GM12873 (cell line): ENCODE measurements around the gene VARS1.

Experiments used
- CTCF ChIP-seq: IDR thresholded peaks from 2 replicates; pipeline ENCODE4 v1.5.1; 2012; ENCODE audit warnings: low read depth, mild to moderate bottlenecking, moderate library complexity, low read length, control low read depth; ENCODE audit not compliant: insufficient read depth; ENCODE audit errors: missing control alignments

Gene VARS1

GRCh38 chr6:31782126-31782855 lies 13.3 kb downstream of the VARS1 start:
- TF ChIP-seq CTCF: no peak

GRCh38 chr6:31781244-31782125 lies 14.1 kb downstream of the VARS1 start:
- TF ChIP-seq CTCF: no peak

- TF ChIP-seq CTCF: no peak
Measured at GRCh38 chr6:31780507-31781243, 14.9 kb downstream of the VARS1 start.

- no peak for TF ChIP-seq CTCF
Measured at GRCh38 chr6:31779908-31780307, 15.6 kb downstream of the VARS1 start.

- TF ChIP-seq CTCF: no peak
Measured at GRCh38 chr6:31778999-31779885, 16.3 kb downstream of the VARS1 start.

- no peak for TF ChIP-seq CTCF
Measured at GRCh38 chr6:31778193-31778592, 17.4 kb downstream of the VARS1 start.
